Endothelial cell of hepatic sinusoid (primary cell): ENCODE data around the gene COL9A1.
"Not testable (repeated sequence)": the region's sequence is repeated elsewhere in the genome, so short reads cannot be mapped to it uniquely, and the experiment has no call there.

Source experiments
- in situ Hi-C: cut with HindIII; loops from 2 replicates; pipeline ENCODE4 v1.10.0; 2017; ENCODE audit warnings: low sequenced_read_pairs

COL9A1 gene

GRCh38 chr6:70303034-70303525 is at the start of gene COL9A1:
TSS of gene COL9A1 (minus strand) at chr6:70303084. CDS start at chr6:70302924, 160 bp downstream.
- in situ Hi-C loops, result no loop called here

- in situ Hi-C loops, result no loop called here
Measured at GRCh38 chr6:70351461-70351860, 48.6 kb upstream of the COL9A1 start.

DNA sequence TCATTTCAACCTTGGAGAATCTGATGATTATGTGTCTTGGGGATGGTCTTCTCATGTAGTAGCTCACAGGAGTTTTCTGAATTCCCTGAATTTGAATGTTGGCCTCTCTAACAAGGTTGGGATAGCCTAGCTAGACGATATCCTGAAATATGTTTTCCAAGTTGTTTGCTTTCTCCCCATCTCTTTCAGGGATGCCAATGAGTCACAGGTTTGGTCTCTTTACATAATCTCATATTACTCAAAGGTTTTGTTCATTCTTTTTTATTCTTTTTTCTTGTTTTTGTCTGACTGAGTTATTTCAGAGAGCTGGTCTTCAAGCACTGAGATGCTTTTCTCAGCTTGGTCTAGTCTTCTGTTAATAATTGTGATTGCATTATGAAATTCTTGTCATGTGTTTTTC is 42.7 kb upstream of the COL9A1 start:
- in situ Hi-C loops, result no loop called here

GRCh38 chr6:70343313-70343712 is 40.4 kb upstream of the COL9A1 start:
- in situ Hi-C loops, result no loop called here

- in situ Hi-C loops, result not testable (repeated sequence)
Measured at GRCh38 chr6:70339810-70340209, 36.9 kb upstream of the COL9A1 start.

DNA sequence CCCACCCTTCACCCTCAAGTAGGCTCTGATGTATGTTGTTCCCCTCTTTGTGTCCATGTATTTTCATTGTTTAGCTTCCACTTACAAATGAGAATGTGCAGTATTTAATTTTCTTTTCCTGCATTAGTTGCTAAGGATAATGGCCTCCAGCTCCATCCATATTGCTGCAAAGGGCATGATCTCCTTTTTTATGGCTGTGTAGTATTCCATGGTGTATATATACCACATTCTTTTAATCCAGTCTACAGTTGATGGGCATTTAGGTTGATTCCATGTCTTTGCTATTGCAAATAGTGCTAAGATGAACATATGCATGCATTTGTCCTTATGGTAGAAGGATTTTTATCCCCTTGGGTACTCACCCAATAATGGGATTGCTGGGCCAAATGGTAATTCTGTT is 35.9 kb upstream of the COL9A1 start:
- in situ Hi-C loops, result no loop called here

DNA sequence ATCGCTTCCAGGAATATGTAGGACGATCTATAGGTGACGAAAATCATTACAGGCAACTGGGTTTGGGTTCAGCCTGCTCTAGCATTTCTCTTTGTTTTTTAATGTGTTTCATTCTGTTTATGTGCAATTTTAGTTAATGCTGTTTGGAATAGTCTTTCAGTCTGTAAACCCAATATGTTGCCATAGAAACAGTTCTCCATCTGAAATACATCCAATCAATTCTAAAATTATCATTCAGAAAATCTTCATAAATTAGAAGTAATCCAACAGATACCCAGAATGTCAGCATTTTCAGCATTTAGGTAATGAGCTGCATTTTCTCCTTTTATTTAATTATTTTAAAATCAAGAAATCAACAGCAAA is 34.8 kb upstream of the COL9A1 start:
- in situ Hi-C loops, result no loop called here

DNA sequence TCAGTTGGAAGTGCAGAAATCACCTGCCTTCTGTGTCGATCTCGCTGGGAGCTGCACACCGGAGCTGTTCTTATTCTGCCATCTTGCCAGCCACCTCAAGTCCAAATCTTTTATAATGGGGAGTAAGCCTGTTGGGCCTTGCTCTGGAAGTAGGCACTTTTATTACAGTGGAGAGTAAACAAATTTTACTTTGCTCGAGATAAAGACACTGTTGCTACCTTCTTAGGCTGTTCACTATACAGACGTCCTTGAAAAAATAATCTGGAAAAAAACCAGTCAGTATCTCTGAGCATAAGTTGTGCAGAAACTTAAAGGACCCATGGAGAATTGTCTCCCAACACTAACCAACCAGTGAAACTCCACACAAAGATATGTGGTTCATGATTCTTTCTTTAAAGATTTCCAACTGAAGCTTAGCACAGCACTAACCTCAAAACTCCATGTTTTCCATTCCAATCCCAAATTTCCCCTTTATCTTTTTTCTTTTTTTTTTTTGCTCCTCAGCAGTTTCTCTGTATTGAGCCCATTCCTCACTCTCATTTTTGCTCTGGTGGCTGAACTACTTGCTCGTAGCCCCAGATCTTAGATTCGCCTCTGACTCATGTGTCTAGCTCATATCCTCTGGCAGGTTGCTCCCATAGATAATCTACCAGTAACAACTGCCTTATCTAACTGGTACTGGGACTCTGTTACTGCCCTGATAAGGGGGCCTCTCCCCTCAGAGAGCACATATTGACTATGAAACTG is 34.3 kb upstream of the COL9A1 start:
- in situ Hi-C loops, result no loop called here

DNA sequence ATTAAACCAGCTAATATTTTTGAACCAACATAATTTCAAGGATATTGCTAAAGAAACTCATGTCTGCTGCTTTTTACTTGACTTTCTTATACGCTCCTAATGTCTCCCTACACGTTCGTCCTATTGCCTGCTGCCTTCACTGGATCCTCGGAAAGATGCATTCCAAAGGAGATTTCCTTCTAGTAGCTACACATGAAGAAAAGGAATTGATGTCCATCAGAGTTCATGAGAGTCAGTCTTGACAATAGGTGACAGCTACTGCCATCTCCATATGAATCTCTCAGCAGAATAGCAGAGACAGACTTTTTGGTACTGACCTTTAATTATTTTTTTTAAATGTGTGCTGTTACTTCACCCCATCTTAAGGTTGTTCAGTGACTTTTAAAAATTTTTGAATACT is 24.2 kb upstream of the COL9A1 start:
- in situ Hi-C loops, result no loop called here

- in situ Hi-C loops, result no loop called here
Measured at GRCh38 chr6:70325009-70325408, 22.1 kb upstream of the COL9A1 start.

GRCh38 chr6:70317799-70318198 is 14.9 kb upstream of the COL9A1 start:
- in situ Hi-C loops, result not testable (repeated sequence)

- in situ Hi-C loops, result no loop called here
Measured at GRCh38 chr6:70315079-70315751, 12.3 kb upstream of the COL9A1 start.

GRCh38 chr6:70314296-70314695 is 11.4 kb upstream of the COL9A1 start:
- in situ Hi-C loops, result no loop called here

DNA sequence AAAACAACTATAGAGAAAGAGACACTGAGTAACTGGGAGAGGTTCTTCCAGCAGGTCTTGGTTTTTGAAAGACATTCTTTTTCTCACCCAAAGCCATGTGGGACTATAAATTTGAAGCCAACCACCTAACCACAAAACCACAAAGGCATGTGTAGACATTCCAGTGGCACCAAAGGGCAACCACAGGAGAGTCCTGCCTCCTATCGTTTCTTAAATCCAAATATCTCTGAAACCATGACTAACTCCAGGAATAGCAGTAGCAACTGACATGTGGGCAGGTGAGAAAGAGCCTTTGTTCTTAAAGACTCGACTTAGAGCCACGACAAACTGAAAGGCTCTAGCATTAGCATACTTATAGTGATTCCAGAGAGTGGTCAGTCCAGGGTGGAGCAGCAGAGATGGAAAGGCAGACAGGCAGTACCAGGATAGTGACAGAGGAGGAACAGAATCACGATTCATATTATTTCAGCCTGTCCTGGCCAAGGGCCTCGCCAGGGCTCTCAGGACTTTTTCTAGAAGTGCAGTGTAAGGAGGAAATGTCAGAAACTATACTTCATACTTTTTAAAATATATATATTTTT is 9.4 kb upstream of the COL9A1 start:
- in situ Hi-C loops, result no loop called here

DNA sequence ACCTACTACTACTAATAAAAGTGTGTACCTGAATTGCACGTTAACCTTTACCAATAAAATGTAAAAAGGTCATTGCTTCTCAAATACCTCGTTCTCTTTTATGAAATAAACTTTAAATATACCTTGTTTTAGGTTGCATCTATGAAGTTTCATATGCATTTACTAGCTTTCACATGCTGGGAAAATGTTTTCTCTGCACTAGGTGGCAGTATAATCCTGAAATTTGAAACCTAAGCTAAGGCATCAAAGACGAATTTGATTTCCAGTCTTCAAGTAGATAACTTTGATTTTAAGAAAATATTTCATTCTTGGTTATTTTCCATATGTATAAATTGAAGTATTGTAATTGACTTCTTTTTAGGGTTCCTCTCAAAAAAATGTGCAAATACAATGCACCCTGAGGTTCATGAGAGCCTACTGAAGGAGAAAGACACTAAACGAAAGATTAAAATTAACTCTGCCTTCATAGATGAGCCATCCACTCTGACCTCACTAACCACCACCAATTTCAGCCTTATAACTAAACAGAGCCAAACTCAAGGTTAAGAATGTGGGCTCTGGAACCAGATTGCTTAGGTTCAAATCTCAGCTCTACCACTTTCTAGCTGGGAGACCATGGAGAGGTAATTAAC is 7.3 kb upstream of the COL9A1 start:
- in situ Hi-C loops, result no loop called here

- in situ Hi-C loops, result loop anchor here (5.0 kb wide), 1 partner anchor 48 kb away; no protein-coding TSS in a partner anchor
Measured at GRCh38 chr6:70309243-70309642, 6.4 kb upstream of the COL9A1 start.

DNA sequence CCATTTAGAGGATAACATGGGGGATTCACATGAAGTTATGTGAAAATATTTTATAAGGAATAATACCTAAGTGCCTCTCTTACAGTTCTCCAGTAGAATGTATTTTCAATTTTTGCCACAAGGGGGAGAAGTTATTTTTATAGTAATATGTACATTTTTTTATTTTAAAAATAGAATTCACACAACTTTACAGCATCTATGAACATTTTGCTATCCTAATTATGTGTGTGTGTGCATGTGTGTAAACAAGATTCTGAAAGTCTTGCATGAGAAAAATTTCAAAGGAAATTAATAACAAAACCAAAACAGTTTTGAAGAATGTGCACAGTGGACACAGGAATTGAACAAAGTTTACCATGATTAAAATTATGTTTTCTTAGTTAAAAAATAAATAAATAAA is 5.3 kb upstream of the COL9A1 start:
- in situ Hi-C loops, result loop anchor here (5.0 kb wide), 1 partner anchor 49 kb away; no protein-coding TSS in a partner anchor

- in situ Hi-C loops, result loop anchor here (5.0 kb wide), 1 partner anchor 50 kb away; no protein-coding TSS in a partner anchor
Measured at GRCh38 chr6:70307008-70307407, 4.1 kb upstream of the COL9A1 start.

GRCh38 chr6:70304616-70305015 is 1.7 kb upstream of the COL9A1 start:
- in situ Hi-C loops, result loop anchor here (5.0 kb wide), 1 partner anchor 53 kb away; no protein-coding TSS in a partner anchor

DNA sequence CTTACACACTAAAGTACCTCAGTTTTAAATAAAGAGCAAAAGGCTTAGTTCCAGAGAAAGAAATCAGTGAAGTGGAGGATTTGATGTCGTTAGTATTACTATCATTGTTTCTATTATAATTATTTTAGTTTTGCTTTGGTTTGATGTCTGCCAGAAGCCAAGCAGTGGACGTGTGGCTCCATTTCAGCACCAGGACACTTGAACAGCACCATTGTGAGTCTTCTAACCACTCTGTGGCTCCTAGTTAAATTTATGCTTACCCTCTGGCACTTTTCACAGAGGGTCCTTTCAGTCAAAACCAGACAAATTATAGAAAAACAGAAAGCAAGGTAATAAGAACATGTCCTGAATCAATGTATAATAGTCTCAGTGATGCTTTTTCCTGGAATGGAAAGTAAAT is 3.4 kb downstream of the COL9A1 start:
- in situ Hi-C loops, result no loop called here

- in situ Hi-C loops, result no loop called here
Measured at GRCh38 chr6:70298068-70298467, 4.8 kb downstream of the COL9A1 start.
